Measurements from ENCODE around the gene IVD. TPM values are rescaled to one million over a fixed set of nuclear protein-coding genes. Genes with fewer than 3 reads are reported as not detected.

IVD gene
- total and polyA plus RNA-seq, 2 of the 8 experiments (the other 6 are each of a cell fraction or from before 2014, with no cell fraction given): 55.2 to 78.8 TPM

GRCh38 chr15:40467261-40467615 lies 61.6 kb downstream of the IVD start:
- no peak overlapping the region for H2BK120ac ChIP-seq (replicated peaks; ENCODE audit: low read depth, low read length)
- no peaks in the 10 kb centered on the region for H3K9me3 ChIP-seq (ENCODE audit: insufficient read depth in 2 of 2, low read depth in 1 of 2, low read length in 1 of 2)
- no peak for FAIRE-seq
- no peak overlapping the region for H3K14ac ChIP-seq (ENCODE audit: insufficient read length)
- no peak overlapping the region; the same call in 1 of the 2 replicates for H2BK5ac ChIP-seq (ENCODE audit: low read depth, low read length)
- H2AK5ac ChIP-seq (ENCODE audit: low read depth, low read length): no peak overlapping the region
- H3K27me3 ChIP-seq (replicated peaks in 1 of 4; ENCODE audit: control insufficient read depth in 3 of 4, extremely low read depth in 1 of 4, insufficient read depth in 3 of 4, low read length in 3 of 4): peaks cover 0 to 3% (median 0%) of the 10 kb centered on the region in 4 experiments; a peak in 1 of 7 replicates
- H4K5ac ChIP-seq (ENCODE audit: insufficient read length, low read depth, low read length): no peak overlapping the region
- ChIA-PET POLR2A (ENCODE audit: partially characterized antibody) (interaction anchor here (0.8 to 2.0 kb wide), 2 partner anchors 9 to 17 kb away, joined by 3 to 5 read pairs; no protein-coding TSS in a partner anchor), CTCF (ENCODE audit: partially characterized antibody) (interaction anchor here (0.6 to 1.4 kb wide), 2 partner anchors 10 to 178 kb away, joined by 3 read pairs; no protein-coding TSS in a partner anchor)
- H3K23ac ChIP-seq (ENCODE audit: insufficient read length): no peak overlapping the region
- no peak overlapping the region for H3K27ac ChIP-seq (ENCODE audit: low read depth, low read length)
- H3K18ac ChIP-seq (ENCODE audit: extremely low read depth, low read length): no peak overlapping the region
- peaks cover 0 to 17% (median 10%) of the 10 kb centered on the region in 4 experiments; a peak in 6 of 7 replicates for H3K4me1 ChIP-seq (replicated peaks in 1 of 4; ENCODE audit: control insufficient read depth in 3 of 4, insufficient read depth in 4 of 4, low read length in 3 of 4)
- no peak overlapping the region for H3K4me3 ChIP-seq (ENCODE audit: extremely low read depth in 1 of 4, insufficient read depth in 2 of 4, low read depth in 3 of 4, low read length in 4 of 4)
- H3K4me2 ChIP-seq (ENCODE audit: insufficient read depth in 1 of 2, low read depth in 2 of 2, low read length in 2 of 2): no peak overlapping the region
- H4K20me1 ChIP-seq (replicated peaks in 1 of 2; ENCODE audit: control insufficient read depth in 1 of 2, insufficient read depth in 2 of 2, low read length in 2 of 2): peaks cover 12 to 14% of the 10 kb centered on the region in 2 experiments
- no peak overlapping the region for H2BK20ac ChIP-seq (ENCODE audit: low read length)
- no peak for DNase-seq (ENCODE audit: low read depth in 1 of 2, low spot score in 2 of 2)
- peaks cover 14 to 48% (median 35%) of the 10 kb centered on the region in 4 experiments; a peak in 7 of 8 replicates for H3K36me3 ChIP-seq (ENCODE audit: control insufficient read depth in 2 of 4, insufficient read depth in 4 of 4, low read length in 3 of 4)
- H3K23me2 ChIP-seq (ENCODE audit: low read depth, low read length): peaks cover 16% of the 10 kb centered on the region
- H4K91ac ChIP-seq (replicated peaks; ENCODE audit: insufficient read length, low read length): no peak overlapping the region
- no peak overlapping the region; the same call in 1 of the 2 replicates for H4K8ac ChIP-seq (ENCODE audit: extremely low read depth, insufficient read depth, low read length)
- H2AFZ ChIP-seq (ENCODE audit: low read length): no peak overlapping the region
- no peak overlapping the region for H3K4ac ChIP-seq (replicated peaks; ENCODE audit: insufficient read length, low read depth, low read length)
- peaks cover 7% of the 10 kb centered on the region for H3K79me1 ChIP-seq (ENCODE audit: low read depth, low read length)
- no peak overlapping the region for H3K56ac ChIP-seq (replicated peaks; ENCODE audit: insufficient read length, low read depth, low read length)
- H3K79me2 ChIP-seq (ENCODE audit: control insufficient read depth in 1 of 2, insufficient read depth in 2 of 2, low read length in 2 of 2): peaks cover 0 to 5% of the 10 kb centered on the region in 2 experiments; a peak in 1 of 4 replicates
- no peak overlapping the region for H3K9ac ChIP-seq (replicated peaks in 1 of 4; ENCODE audit: extremely low read depth in 1 of 4, low read depth in 3 of 4, low read length in 3 of 4)
- H2BK15ac ChIP-seq (ENCODE audit: low read length): no peak overlapping the region
- no peak overlapping the region for H2BK12ac ChIP-seq (ENCODE audit: low read depth, low read length)
- TF ChIP-seq ZNF274 (IDR thresholded peaks at IDR 0.05; ENCODE audit: borderline replicate concordance, extremely low read depth, low read length) (no peak), GTF2F1 (IDR thresholded peaks at IDR 0.05; ENCODE audit: borderline replicate concordance, low read depth, low read length) (no peak), NRF1 (IDR thresholded peaks at IDR 0.05; ENCODE audit: low read depth, low read length) (no peak), CHD2 (IDR thresholded peaks at IDR 0.05; ENCODE audit: low read length) (no peak), EP300 (IDR thresholded peaks at IDR 0.05; ENCODE audit: borderline replicate concordance in 1 of 2, low read depth in 2 of 2, low read length in 2 of 2) (no peak), TBP (IDR thresholded peaks at IDR 0.05; ENCODE audit: low read depth, low read length) (no peak), SIRT6 (IDR thresholded peaks at IDR 0.05; ENCODE audit: low read length) (no peak), SRF (IDR thresholded peaks at IDR 0.05; ENCODE audit: low read depth, low read length) (no peak), RNF2 (IDR thresholded peaks at IDR 0.05; ENCODE audit: borderline replicate concordance, low read depth, low read length, missing control alignments, poor library complexity, severe bottlenecking) (no peak), CBX8 (IDR thresholded peaks at IDR 0.05; ENCODE audit: borderline replicate concordance, low read depth, low read length) (no peak), SP2 (IDR thresholded peaks at IDR 0.05; ENCODE audit: low read length) (no peak), RBBP5 (IDR thresholded peaks at IDR 0.05; ENCODE audit: borderline replicate concordance, low read depth, low read length) (no peak)
- TF ChIP-seq, protein P1, sequence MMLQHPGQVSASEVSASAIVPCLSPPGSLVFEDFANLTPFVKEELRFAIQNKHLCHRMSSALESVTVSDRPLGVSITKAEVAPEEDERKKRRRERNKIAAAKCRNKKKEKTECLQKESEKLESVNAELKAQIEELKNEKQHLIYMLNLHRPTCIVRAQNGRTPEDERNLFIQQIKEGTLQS (IDR thresholded peaks at IDR 0.05; ENCODE audit: insufficient read depth, low read depth, low read length): no peak
